Measurements from ENCODE around the gene AGXT.

Gene AGXT

GRCh38 chr2:240864475-240864874 is 4.1 kb upstream of the AGXT start:
- no peak overlapping the region for H3K4me3 ChIP-seq (ENCODE audit: low read length)
- no peaks in the 10 kb centered on the region for H3K4me1 ChIP-seq (ENCODE audit: control insufficient read depth, insufficient read depth, low read length)
- H3K9ac ChIP-seq (ENCODE audit: low read length) = no peak overlapping the region
- no peaks in the 10 kb centered on the region for H3K9me3 ChIP-seq (ENCODE audit: control insufficient read depth, low read length)
- H3K27me3 ChIP-seq (ENCODE audit: control insufficient read depth, insufficient read depth, low read length) = no peaks in the 10 kb centered on the region
- H3K36me3 ChIP-seq (ENCODE audit: control insufficient read depth, insufficient read depth, low read length) = no peaks in the 10 kb centered on the region

- H3K4me1 ChIP-seq (ENCODE audit: control insufficient read depth, insufficient read depth, low read length) = no peaks in the 10 kb centered on the region
- H3K9ac ChIP-seq (ENCODE audit: low read length) = no peak overlapping the region
- H3K9me3 ChIP-seq (ENCODE audit: control insufficient read depth, low read length) = no peaks in the 10 kb centered on the region
- H3K27me3 ChIP-seq (ENCODE audit: control insufficient read depth, insufficient read depth, low read length) = peaks cover 2% of the 10 kb centered on the region
- H3K4me3 ChIP-seq (ENCODE audit: low read length) = no peak overlapping the region
- no peaks in the 10 kb centered on the region for H3K36me3 ChIP-seq (ENCODE audit: control insufficient read depth, insufficient read depth, low read length)
These were observed 3.2 kb upstream of the AGXT start for GRCh38 chr2:240865391-240865790.

- Histone ChIP-seq H3K4me1 (ENCODE audit: control insufficient read depth, insufficient read depth, low read length) (peaks cover 1% of the 10 kb centered on the region), H3K9ac (ENCODE audit: low read length) (no peak overlapping the region), H3K27me3 (ENCODE audit: control insufficient read depth, insufficient read depth, low read length) (peaks cover 2% of the 10 kb centered on the region), H3K9me3 (ENCODE audit: control insufficient read depth, low read length) (no peaks in the 10 kb centered on the region), H3K4me3 (ENCODE audit: low read length) (no peak overlapping the region), H3K36me3 (ENCODE audit: control insufficient read depth, insufficient read depth, low read length) (no peaks in the 10 kb centered on the region)
These were observed 708 bp downstream of the AGXT start for GRCh38 chr2:240869109-240869955.

- Histone ChIP-seq H3K4me1 (ENCODE audit: control insufficient read depth, insufficient read depth, low read length) (peaks cover 4% of the 10 kb centered on the region), H3K36me3 (ENCODE audit: control insufficient read depth, insufficient read depth, low read length) (no peaks in the 10 kb centered on the region), H3K27me3 (ENCODE audit: control insufficient read depth, insufficient read depth, low read length) (peaks cover 2% of the 10 kb centered on the region), H3K9ac (ENCODE audit: low read length) (no peak overlapping the region), H3K4me3 (ENCODE audit: low read length) (no peak overlapping the region), H3K9me3 (ENCODE audit: control insufficient read depth, low read length) (no peaks in the 10 kb centered on the region)
These were observed 1.6 kb downstream of the AGXT start for GRCh38 chr2:240869956-240870875.

- Histone ChIP-seq H3K36me3 (ENCODE audit: control insufficient read depth, insufficient read depth, low read length) (no peaks in the 10 kb centered on the region), H3K4me3 (ENCODE audit: low read length) (no peak overlapping the region), H3K9me3 (ENCODE audit: control insufficient read depth, low read length) (no peaks in the 10 kb centered on the region), H3K9ac (ENCODE audit: low read length) (no peak overlapping the region), H3K27me3 (ENCODE audit: control insufficient read depth, insufficient read depth, low read length) (peaks cover 2% of the 10 kb centered on the region), H3K4me1 (ENCODE audit: control insufficient read depth, insufficient read depth, low read length) (peaks cover 4% of the 10 kb centered on the region)
These were observed 2.7 kb downstream of the AGXT start for GRCh38 chr2:240871071-240871958.

- no peak overlapping the region for H3K9ac ChIP-seq (ENCODE audit: low read length)
- H3K4me1 ChIP-seq (ENCODE audit: control insufficient read depth, insufficient read depth, low read length) = peaks cover 4% of the 10 kb centered on the region
- peaks cover 2% of the 10 kb centered on the region for H3K27me3 ChIP-seq (ENCODE audit: control insufficient read depth, insufficient read depth, low read length)
- no peak overlapping the region for H3K4me3 ChIP-seq (ENCODE audit: low read length)
- H3K9me3 ChIP-seq (ENCODE audit: control insufficient read depth, low read length) = no peaks in the 10 kb centered on the region
- H3K36me3 ChIP-seq (ENCODE audit: control insufficient read depth, insufficient read depth, low read length) = no peaks in the 10 kb centered on the region
These were observed 3.9 kb downstream of the AGXT start for GRCh38 chr2:240872317-240873097.

- H3K4me3 ChIP-seq (ENCODE audit: low read length) = no peak overlapping the region
- peaks cover 2% of the 10 kb centered on the region for H3K27me3 ChIP-seq (ENCODE audit: control insufficient read depth, insufficient read depth, low read length)
- H3K9me3 ChIP-seq (ENCODE audit: control insufficient read depth, low read length) = no peaks in the 10 kb centered on the region
- peaks cover 4% of the 10 kb centered on the region for H3K4me1 ChIP-seq (ENCODE audit: control insufficient read depth, insufficient read depth, low read length)
- H3K9ac ChIP-seq (ENCODE audit: low read length) = no peak overlapping the region
- no peaks in the 10 kb centered on the region for H3K36me3 ChIP-seq (ENCODE audit: control insufficient read depth, insufficient read depth, low read length)
These were observed 4.6 kb downstream of the AGXT start for GRCh38 chr2:240873098-240873788.

- Histone ChIP-seq H3K9ac (ENCODE audit: low read length) (peak overlapping the region; percentile 22), H3K4me1 (ENCODE audit: control insufficient read depth, insufficient read depth, low read length) (peaks cover 4% of the 10 kb centered on the region), H3K4me3 (ENCODE audit: low read length) (no peak overlapping the region), H3K27me3 (ENCODE audit: control insufficient read depth, insufficient read depth, low read length) (peaks cover 2% of the 10 kb centered on the region), H3K36me3 (ENCODE audit: control insufficient read depth, insufficient read depth, low read length) (no peaks in the 10 kb centered on the region), H3K9me3 (ENCODE audit: control insufficient read depth, low read length) (no peaks in the 10 kb centered on the region)
These were observed 5.4 kb downstream of the AGXT start for GRCh38 chr2:240873805-240874714.

GRCh38 chr2:240874715-240875227 is 6.1 kb downstream of the AGXT start:
- Histone ChIP-seq H3K4me1 (ENCODE audit: control insufficient read depth, insufficient read depth, low read length) (peaks cover 4% of the 10 kb centered on the region), H3K4me3 (ENCODE audit: low read length) (no peak overlapping the region), H3K9me3 (ENCODE audit: control insufficient read depth, low read length) (no peaks in the 10 kb centered on the region), H3K36me3 (ENCODE audit: control insufficient read depth, insufficient read depth, low read length) (no peaks in the 10 kb centered on the region), H3K9ac (ENCODE audit: low read length) (peak overlapping the region; percentile 22), H3K27me3 (ENCODE audit: control insufficient read depth, insufficient read depth, low read length) (peaks cover 2% of the 10 kb centered on the region)

Data from mucosa of stomach (tissue), 1 donor.